Keratinocyte (primary cell): Measurements from ENCODE around the gene FBXO30.

Source experiments
- CTCF ChIP-seq, 3 experiments: IDR thresholded peaks in 1 of 3; conservative IDR thresholded peaks in 1 of 3; optimal IDR thresholded peaks in 1 of 3; 2 replicates in 2 of 3; 3 replicates in 1 of 3; pipeline versions ENCODE3 to v1.5.1; 2011; ENCODE audit warnings: low read length in 3 of 3, mild to moderate bottlenecking in 3 of 3, moderate library complexity in 2 of 3, control low read depth in 1 of 3, inconsistent platforms in 1 of 3; ENCODE audit not compliant: insufficient read depth in 2 of 3; ENCODE audit errors: extremely low read depth in 1 of 3
- EZH2 ChIP-seq: IDR thresholded peaks from one replicate; pipeline ENCODE4 v1.6.1; 2012; ENCODE audit warnings: inconsistent platforms, mild to moderate bottlenecking, low read length, moderate library complexity

DNA sequence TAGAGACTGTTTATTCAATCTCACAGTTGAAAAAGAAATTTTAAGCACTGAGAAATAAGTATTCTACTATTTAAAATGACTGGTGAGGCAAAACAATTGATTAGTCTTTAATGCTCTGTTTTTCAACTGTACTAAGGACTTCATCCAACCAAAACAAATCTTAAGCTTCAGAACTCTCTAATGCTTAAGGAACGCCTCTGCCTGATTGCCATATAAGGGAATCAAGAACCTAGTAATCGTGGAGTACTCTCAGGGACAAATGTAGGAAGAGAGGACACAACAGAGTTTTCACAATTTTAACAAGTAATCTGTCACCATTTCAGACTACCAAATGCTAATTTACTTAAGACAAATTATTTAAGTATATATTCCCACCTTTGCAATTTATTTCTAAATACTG is 16.1 kb downstream of the FBXO30 start:
- TF ChIP-seq CTCF (optimal IDR thresholded peaks at IDR 0.05 in 1 of 3, IDR thresholded peaks at IDR 0.05 in 1 of 3, conservative IDR thresholded peaks at IDR 0.05 in 1 of 3; ENCODE audit: extremely low read depth in 1 of 3, insufficient read depth in 2 of 3, low read length in 3 of 3) (no peak), EZH2 (no peak)
